Uterus (tissue), 2 donors: ENCODE measurements around the gene ITPR1.

ENCODE experiments used
- CTCF ChIP-seq, 4 experiments: fragments of 200-600 bp in 2 of 4; fragments of 450-650 bp in 2 of 4; sonication (generic) in 2 of 4; IDR thresholded peaks; one replicate each; pipeline ENCODE4 v1.5.1; 2016 to 2019; ENCODE audit warnings: antibody characterized with exemption in 4 of 4, mild to moderate bottlenecking in 2 of 4, moderate library complexity in 1 of 4
- POLR2A ChIP-seq, 2 donors: fragments of 450-650 bp; IDR thresholded peaks; one replicate each; pipeline ENCODE4 v1.6.1; 2016; ENCODE audit warnings: antibody characterized with exemption in 2 of 2, mild to moderate bottlenecking in 1 of 2, moderate library complexity in 1 of 2

- TF ChIP-seq CTCF (IDR thresholded peaks at IDR 0.05) (no peak), POLR2A (IDR thresholded peaks at IDR 0.05) (no peak)
Observed at GRCh38 chr3:4745235-4745610, 252.1 kb downstream of the ITPR1 start.
